HG03521 (cell line): ENCODE results near the gene SPTB.

Source experiments
- ATAC-seq: cut with Tn5 transposase; IDR thresholded peaks from one replicate; pipeline ENCODE4 v1.9.1; 2021; ENCODE audit warnings: mild to moderate bottlenecking, moderate library complexity; ENCODE audit not compliant: unreplicated experiment

SPTB gene

DNA sequence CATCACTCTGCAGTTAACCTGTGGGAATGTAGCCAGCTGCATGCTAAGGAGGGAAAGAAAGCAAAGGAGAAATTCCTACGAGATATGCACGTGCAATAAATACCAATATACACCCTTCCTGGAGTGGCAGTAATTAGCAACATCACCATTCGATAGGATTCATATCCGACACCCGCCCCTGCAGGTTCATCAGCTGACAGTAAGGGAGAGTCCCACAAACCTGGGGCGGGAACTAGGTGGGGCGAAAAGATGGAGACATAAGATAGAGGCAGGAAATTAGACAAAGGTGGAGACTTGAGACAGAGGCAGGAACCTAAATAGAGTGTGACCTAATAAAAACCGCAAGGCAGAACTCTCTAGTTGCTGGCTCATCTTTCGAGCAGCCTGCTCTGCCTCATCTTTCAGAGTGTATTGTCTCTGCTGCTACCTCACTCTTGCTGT lies 123.9 kb downstream of the SPTB start:
- ATAC-seq, result no peak

DNA sequence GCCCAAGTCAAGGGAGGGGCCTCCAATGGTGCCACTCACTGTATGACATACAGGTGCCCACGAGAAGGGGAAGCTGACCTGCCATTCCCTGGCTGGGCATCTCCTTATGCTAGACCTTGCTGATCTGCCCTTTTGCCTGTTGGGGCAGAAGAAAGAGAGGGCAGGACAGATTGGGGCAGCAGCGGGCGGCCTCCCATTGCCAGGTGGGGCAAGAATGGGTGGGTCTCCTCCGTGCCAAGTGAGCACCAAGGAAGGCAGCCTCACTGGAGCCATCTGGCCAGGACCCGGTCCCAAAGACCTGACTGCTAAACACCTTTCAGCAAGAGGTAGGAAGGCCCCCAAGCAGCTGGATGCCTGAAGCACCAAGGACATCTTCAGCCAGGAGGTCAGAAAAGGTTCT lies 125.0 kb downstream of the SPTB start:
- ATAC-seq, result no peak

GRCh38 chr14:64753999-64754398 lies 125.7 kb downstream of the SPTB start:
- ATAC-seq, result no peak

DNA sequence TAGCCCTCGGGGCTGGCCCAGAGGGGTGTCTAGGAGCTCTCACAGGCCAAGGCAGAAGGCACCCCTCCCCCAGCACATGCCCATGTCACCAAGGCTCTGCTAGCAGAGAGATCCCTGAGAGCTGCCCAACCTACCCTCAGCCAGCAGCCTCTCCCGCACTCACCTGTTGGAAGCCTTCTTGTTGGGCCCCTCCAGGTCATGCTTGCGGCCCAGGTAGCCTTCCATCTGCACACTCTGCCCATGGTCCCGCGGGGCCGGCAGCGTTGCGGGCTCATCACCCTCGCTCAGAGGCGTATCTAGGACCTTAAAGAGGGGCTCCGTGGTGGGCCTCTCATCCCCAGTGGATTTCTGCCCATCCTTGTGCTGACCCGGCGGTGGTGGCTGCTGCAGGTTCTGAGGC lies 126.3 kb downstream of the SPTB start:
- ATAC-seq, result no peak

DNA sequence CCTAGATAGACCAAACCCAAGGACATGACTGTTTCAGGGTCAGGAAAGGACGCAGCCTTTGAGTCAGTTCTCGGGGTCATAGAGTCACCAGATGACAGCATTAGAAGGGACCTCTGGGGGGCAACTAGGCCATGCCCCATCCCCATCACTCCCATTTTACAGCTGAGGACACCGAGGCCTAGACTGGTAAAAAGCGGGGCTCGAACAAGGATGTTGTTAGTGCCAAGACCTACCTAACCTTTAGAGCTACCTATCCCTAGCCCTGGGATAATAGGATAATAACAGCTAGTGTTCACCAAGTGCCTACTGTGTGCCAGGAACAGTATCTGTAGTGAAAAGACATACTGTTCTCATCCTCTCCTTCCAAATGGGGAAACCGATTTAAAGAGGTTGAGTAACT lies 126.8 kb downstream of the SPTB start:
- no peak for ATAC-seq

- ATAC-seq, result no peak
Measured at GRCh38 chr14:64748995-64749714, 130.6 kb downstream of the SPTB start.

GRCh38 chr14:64748521-64748920 lies 131.2 kb downstream of the SPTB start:
- ATAC-seq, result no peak

DNA sequence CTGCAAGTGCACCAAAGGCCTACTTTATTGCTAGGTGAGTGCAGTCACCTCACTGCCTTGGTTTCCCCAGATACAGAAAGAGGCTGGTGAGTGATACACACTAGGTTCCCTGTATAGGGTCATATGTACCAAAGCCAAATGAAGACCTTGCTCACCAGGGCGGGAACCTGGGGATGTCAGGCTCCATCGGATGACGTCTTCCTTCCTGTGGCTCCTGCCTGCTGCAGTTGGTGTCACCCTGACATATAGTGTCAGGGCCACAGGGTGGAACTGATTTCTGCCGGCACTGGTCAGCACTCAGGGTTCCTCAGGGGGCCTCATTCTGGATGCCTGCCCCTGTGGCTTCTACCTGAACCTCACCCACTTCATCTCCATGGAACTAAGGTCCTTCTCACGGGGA lies 132.4 kb downstream of the SPTB start:
- no peak for ATAC-seq

DNA sequence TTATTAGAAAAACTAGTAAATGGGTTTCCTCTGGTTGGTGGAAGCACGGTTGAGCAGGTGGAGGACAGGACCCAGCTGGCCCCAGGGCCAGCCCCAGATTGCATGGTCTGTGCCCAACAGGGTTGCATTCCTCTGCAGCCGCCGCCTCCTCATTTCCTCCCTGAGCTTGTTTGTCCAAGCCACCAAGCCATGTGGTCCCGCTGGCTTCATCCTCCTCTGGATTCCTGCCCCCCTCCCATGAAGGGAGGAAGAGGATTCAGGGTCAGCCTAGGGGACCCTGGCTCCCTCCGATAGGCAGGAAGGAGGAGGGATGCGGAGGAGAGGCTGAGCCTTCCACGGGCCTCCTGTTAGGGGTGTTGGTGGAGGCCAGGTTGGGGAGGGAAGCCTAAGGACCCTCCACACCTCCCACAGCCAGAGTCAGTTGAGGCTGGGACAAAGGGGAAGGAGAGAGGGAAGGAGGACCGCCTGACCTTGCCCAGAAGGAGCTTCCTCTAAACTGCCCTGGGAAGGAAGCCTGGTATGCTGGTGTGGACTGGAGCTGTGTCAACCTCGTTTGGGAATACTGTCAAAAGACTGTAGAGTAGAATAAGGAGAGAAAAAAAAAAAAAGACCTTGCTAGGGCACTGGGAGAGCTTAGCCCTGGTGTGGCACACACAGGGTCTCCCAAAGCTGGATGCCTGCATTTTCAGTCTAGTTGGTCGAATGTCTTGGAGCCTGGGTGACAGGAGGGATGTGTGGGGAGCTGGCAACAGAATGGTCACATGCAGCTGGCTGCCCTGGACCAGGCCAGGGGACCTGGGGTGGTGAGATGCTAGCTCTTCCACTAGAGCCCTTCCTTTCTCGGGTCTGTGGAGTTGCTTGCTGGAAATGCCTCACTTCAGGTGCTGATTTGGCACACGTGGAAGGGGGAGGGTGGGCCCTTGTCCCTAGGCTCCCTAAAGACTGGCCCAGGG lies 133.1 kb downstream of the SPTB start:
- ATAC-seq, result no peak

DNA sequence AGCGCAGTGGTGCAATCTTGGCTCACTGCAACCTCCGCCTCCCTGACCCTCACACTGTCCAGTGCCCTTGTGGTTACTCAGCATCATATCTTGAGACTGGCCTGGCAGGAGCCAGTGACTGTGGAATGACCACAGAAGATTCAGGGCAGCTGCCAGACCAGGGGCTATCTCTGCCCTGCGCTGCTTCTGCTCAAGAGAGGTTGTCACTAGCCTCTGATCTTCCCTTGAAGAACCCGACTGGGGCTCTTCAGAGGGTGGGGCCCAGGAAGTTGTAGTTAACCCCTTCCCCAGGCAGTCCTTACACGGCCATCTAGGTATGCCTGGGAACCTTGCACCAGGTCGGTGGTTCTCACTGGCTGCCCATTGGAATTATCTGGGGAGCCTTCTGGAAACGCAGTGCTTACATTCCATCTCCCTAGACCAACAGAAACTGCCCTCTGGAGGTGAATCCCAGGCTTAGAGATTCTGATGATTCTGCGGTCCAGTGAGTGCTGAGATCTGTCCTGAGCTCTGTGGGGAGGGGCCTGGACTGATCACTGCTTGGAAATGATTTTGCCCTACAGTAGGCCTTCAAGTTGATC lies 134.1 kb downstream of the SPTB start:
- ATAC-seq, result no peak

DNA sequence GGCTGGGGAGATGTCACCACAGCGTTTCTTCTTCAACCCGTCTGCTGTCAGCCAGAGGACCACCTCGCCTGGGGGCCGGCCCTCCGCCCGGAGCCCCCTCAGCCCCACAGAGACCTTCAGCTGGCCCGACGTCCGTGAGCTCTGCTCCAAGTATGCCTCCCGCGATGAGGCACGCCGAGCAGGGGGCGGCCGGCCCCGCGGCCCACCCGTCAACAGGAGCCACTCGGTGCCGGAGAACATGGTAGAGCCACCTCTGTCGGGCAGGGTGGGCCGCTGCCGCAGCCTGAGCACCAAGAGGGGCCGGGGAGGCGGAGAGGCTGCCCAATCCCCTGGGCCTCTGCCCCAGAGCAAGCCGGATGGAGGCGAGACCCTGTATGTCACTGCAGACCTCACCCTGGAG lies 136.6 kb downstream of the SPTB start:
- ATAC-seq, result no peak

DNA sequence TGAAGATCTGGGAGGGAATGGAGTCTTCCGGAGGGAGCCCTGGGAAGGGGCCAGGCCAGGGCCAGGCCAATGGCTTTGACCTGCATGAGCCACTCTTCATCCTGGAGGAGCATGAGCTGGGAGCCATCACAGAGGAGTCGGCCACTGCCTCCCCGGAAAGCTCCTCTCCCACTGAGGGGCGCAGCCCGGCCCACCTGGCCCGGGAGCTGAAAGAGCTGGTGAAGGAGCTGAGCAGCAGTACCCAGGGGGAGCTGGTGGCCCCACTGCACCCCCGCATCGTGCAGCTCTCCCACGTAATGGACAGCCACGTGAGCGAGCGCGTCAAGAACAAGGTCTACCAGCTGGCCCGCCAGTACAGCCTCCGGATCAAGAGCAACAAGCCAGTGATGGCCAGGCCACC lies 137.7 kb downstream of the SPTB start:
- ATAC-seq, result no peak

- no peak for ATAC-seq
Measured at GRCh38 chr14:64741200-64741599, 138.5 kb downstream of the SPTB start.

- no peak for ATAC-seq
Measured at GRCh38 chr14:64738281-64738804, 141.4 kb downstream of the SPTB start.

DNA sequence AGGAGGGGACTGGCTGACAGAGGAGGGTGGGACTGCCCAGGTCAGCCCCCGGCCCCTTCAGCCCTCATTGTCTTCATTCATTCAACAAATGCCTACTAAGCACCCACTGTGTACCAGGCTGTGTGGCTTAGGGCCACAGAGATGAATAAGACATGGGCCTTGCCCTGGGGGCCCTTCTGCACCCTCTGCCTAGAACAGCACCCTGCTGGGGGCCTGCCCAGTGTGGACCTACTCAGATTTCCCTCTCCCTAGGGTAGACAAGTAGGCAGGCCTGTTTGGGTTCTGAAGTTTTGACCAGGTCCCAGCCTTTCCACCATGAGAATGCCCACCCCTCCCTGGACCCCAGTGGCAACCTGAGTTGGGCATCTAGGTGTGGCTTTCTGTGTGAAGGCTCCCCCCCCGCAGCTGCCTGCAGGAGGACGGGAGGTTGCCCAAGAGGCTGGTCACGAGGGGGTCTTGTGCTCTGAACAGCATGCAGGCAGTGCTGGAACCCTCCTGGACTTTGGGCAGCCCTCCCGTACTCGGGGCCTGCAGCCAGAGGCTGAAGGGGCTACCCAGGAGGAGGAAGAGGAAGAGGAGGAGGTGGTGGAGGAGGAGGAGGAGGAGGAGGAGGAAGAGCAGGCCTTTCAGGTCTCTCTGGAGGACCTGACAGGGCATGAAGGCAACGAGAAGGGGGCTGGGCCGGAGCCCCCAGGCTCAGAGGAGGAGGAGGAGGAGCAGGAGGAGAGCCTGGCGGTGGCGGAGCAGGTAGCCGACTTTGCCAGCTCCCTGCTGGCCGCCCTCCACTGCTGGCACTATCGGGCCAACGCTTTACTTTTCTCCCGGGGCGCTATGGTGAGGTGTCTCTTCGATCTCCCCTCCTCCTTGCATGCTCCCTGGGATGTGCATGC lies 142.1 kb downstream of the SPTB start:
- ATAC-seq, result no peak

DNA sequence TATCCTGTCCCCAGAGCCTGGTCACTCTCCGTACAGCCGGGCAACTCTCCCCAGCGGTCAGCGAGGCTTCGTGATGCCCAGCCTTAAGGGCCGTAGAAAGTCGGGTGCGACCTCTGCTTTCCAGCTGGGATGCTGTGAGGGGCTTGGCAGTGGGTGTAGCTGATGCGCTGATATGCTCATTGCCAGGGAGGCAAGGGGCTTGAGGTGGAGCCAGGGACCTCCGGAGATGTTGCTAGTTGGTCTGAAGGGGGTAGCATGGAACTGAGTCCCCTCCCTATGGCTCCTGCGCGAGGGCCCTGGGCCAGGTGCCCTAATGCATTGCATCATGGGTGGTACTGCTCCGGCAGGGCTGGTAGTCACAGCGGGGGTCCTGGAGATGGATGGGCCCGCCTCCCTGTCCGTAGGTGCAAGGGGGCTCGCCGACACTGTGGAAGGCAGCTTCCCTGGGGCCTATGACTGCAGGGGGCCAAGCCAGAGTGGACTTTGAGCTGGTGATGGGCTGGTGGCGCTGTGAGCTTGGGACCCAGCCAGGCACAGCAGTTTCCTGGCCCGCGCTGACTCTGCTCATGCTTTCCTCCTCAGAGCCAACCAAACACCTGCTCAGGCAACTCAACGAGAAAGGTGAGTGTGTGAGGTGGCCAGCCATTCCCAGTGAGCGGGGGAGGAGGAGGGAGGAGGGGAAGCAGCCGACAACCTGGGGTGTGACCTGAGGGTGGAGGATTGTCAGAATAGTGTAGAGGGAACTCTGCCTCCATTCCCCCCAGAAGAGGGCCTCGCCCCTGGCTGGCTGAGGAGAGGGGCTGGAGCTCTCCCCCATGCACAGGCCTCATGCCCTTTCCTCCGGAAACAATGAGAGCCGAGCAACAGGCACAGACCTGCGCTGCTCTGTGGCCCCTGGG lies 143.2 kb downstream of the SPTB start:
- ATAC-seq, result no peak

GRCh38 chr14:64734990-64735389 lies 144.7 kb downstream of the SPTB start:
- no peak for ATAC-seq

DNA sequence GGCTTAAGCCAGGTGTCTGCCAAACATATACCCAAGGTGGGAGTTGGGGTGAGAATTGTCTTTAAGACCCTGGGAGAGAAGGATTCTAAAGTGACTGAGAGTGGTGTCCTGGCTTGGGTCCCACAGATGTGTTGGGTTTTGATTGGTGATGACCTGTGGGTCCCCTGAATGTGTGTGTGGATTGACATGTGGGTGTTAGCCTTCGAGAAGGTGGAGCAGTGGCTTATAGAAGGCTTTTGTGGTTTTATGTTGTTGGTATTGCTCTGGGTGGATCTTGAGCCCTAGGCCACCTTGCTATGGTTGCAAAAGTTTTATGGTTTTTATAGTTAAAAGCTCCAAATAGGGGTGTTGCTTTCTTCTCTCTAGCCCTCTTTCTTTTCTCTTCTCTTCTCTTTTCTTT lies 145.8 kb downstream of the SPTB start:
- ATAC-seq, result no peak

- no peak for ATAC-seq
Measured at GRCh38 chr14:64733321-64733720, 146.4 kb downstream of the SPTB start.
